ENCODE measurements around the gene SCML2.
"Not testable (repeated sequence)": the region's sequence is repeated elsewhere in the genome, so short reads cannot be mapped to it uniquely, and the experiment has no call there.

SCML2 gene

GRCh38 chrX:18271725-18272124, 82.8 kb downstream of the SCML2 start:
- no peak for DNase-seq (ENCODE audit: low read depth in 2 of 2)

DNA sequence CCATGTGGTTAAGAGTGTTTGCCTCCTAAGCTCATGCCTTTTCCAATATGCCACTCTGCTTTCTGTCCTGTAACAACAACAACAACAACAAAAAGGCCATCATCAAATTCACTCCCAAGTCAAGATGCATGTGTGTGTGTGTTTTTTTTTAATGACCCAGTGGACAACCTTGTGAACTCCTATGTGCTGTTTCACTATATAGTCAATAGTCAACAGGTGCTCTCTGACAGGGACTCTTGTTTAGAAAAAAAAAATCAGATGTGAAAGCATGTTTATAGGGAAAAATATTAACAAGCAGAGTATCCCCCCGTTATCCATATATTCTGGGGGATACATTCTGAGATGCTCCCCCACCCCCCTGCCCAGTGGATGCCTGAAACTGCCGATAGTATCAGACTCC, 83.2 kb downstream of the SCML2 start:
- no peak for DNase-seq (ENCODE audit: low read depth in 2 of 2)

GRCh38 chrX:18255059-18255458, 99.4 kb downstream of the SCML2 start:
- no peak for DNase-seq (ENCODE audit: low read depth in 2 of 2)

DNA sequence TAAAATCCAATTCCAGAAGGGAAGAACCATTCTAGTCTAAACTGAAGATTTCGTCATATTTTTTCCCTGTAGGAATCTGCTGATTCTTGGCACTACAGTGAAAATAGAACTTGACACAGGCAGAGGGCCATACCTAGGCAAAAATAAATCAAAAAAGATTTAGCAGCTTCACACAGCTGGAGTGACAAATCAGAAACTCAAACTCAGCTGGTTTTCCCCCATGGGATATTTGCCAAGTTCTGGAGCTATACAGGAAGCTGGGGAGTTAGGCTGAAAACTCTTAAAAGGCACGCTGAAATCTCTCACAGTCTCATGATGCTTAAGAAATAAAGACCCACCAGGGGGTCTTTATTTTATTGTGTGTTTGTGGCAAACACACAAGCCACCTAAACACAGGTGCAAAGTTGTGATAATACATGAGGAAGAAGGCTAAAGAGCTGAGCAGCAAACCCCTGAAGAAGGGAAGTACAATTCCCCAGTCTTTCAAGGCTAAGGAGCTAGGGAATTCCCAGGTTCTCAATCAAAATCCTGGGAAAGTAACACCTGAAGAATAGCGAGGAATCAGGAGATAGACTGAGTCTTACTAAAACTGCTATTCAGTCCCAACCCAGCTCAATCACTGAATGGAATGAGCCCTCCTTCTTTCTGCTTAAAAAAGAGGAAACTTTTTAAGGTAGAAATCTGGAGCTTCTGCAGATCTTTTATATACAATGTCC, 101.7 kb downstream of the SCML2 start:
- DNase-seq (ENCODE audit: low read depth in 2 of 2) = no peak

- DNase-seq (ENCODE audit: low read depth in 2 of 2) = not testable (repeated sequence)
Observed at GRCh38 chrX:18229646-18230045, 124.8 kb downstream of the SCML2 start.

DNA sequence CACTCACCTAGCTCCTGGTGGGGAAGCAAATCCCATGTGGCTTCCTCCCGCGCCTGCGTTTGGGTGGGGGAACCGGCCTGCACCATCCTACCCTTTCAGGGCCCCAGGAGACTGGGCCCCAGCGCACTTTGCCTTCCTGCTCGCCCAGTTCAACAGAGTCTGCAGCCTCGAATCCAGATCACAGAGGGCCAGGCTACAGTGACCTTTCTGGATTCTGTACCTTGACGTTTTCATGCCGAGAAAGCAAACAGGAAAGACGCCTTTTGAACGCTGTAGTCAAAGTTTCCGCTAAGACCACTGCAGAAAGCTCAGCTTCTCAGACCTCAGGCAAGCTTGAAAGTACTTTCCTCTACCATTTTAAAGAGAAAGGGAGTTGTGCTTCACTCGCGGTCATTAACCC, 126.4 kb downstream of the SCML2 start:
- no peak for DNase-seq (ENCODE audit: low read depth in 2 of 2)

DNA sequence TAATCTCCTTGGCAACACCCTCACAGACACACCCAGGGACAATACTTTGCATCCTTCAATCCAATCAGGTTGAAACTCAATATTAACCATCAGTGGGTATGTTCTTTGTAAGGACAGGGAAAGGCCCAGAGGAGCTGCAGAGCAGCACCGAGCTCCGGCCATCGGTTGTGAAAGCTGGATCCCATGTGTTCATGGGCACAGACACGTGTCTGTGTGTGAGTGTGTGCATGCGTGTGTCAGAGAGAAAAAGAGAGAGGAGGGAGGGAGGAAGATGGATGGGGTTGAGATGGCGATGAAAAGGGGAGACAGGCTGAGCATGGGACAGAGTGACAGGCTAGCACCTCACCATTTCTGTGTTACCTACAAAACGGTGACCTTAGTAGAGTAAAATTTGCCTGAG, 127.0 kb downstream of the SCML2 start:
- DNase-seq (ENCODE audit: low read depth in 2 of 2) = no peak

GRCh38 chrX:18220786-18221185, 133.7 kb downstream of the SCML2 start, which contains the start of gene BEND2:
Gene BEND2, minus strand, starts transcription at chrX:18220886. Its CDS starts 136 bp downstream, at chrX:18220750.
- DNase-seq (ENCODE audit: low read depth in 2 of 2) = no peak

- no peak for DNase-seq (ENCODE audit: low read depth in 2 of 2)
Observed at GRCh38 chrX:18210470-18210869, 144.0 kb downstream of the SCML2 start.

- DNase-seq (ENCODE audit: low read depth in 2 of 2) = no peak
Observed at GRCh38 chrX:18206657-18207056, 147.8 kb downstream of the SCML2 start.

- DNase-seq (ENCODE audit: low read depth in 2 of 2) = no peak
Observed at GRCh38 chrX:18203631-18204030, 150.9 kb downstream of the SCML2 start.

DNA sequence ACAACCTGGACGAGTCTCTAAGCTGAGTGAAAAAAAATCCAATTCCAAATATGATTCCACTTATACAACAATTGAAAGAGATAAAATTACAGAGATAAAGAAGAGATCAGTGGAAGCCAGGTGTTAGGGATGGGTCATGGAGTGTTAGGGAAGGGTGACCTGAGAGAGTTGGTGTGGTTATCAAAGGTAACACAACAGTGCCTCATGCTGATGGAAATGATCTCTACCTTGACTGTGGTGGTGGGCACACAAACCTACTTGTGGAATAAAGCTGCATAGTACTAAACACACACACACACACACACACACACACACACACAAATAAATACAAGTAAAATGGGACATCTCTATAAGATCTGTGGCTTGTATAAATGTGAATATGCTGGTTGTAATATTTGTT, 159.8 kb downstream of the SCML2 start:
- DNase-seq (ENCODE audit: low read depth in 2 of 2) = no peak

All from stimulated activated CD8-positive, alpha-beta memory T cell treated with anti-CD3 and anti-CD28 coated beads, Interleukin-7, amount 100 ng/mL, for 4 hours (primary cell).